ENCODE measurements around the gene CCR2. TPM values are rescaled to one million over a fixed set of nuclear protein-coding genes. Genes with fewer than 3 reads are reported as not detected.
"Not testable (repeated sequence)": the region's sequence is repeated elsewhere in the genome, so short reads cannot be mapped to it uniquely, and the experiment has no call there.

The CCR2 gene
- total RNA-seq, 4 donors from 2014 or later: 1.7 to 4.8 (median 2.9) TPM

- no peaks in the 10 kb centered on the region for H3K27me3 ChIP-seq
- H3K36me3 ChIP-seq: no peaks in the 10 kb centered on the region
- H3K4me3 ChIP-seq: no peak overlapping the region
- DNase-seq (ENCODE audit: low spot score in 2 of 2): no peak
- TF ChIP-seq EP300 (IDR thresholded peaks at IDR 0.05): no peak
- no peak for TF ChIP-seq POLR2A (IDR thresholded peaks at IDR 0.05)
- no peak for TF ChIP-seq CTCF (IDR thresholded peaks at IDR 0.05)
- peak overlapping the region in 1 of 4 donors; percentile 30 for H3K27ac ChIP-seq
- H3K9me3 ChIP-seq: no peaks in the 10 kb centered on the region
- peaks cover 0 to 12% (median 6%) of the 10 kb centered on the region in 4 donors for H3K4me1 ChIP-seq
- 61% methylated on average over 6 of the region's 6 CpGs for WGBS, 2 donors
Measured at GRCh38 chr3:46383211-46383950, 29.5 kb downstream of the CCR2 start.

- Histone ChIP-seq H3K27ac (peak overlapping the region in 1 of 4 donors; percentile 30), H3K4me1 (peaks cover 0 to 12% (median 6%) of the 10 kb centered on the region in 4 donors), H3K9me3 (no peaks in the 10 kb centered on the region), H3K36me3 (no peaks in the 10 kb centered on the region), H3K27me3 (no peaks in the 10 kb centered on the region), H3K4me3 (no peak overlapping the region)
- TF ChIP-seq CTCF (IDR thresholded peaks at IDR 0.05) (no peak), EP300 (IDR thresholded peaks at IDR 0.05) (no peak), POLR2A (IDR thresholded peaks at IDR 0.05) (no peak)
- DNase-seq (ENCODE audit: low spot score in 2 of 2): no peak
- 59 to 67% methylated on average over 5 of the region's 5 CpGs for WGBS, 2 donors
Measured at GRCh38 chr3:46383951-46384330, 30.0 kb downstream of the CCR2 start.

GRCh38 chr3:46386205-46386604 is 32.3 kb downstream of the CCR2 start:
- TF ChIP-seq CTCF (IDR thresholded peaks at IDR 0.05) (no peak), POLR2A (IDR thresholded peaks at IDR 0.05) (no peak), EP300 (IDR thresholded peaks at IDR 0.05) (no peak)
- DNase-seq (ENCODE audit: low spot score in 2 of 2): no peak
- peaks cover 0 to 5% (median 2%) of the 10 kb centered on the region in 4 donors for H3K4me1 ChIP-seq
- H3K4me3 ChIP-seq: no peak overlapping the region
- H3K27me3 ChIP-seq: no peaks in the 10 kb centered on the region
- 50 to 63% methylated on average over 4 of the region's 4 CpGs for WGBS, 2 donors
- H3K36me3 ChIP-seq: no peaks in the 10 kb centered on the region
- H3K9me3 ChIP-seq: no peaks in the 10 kb centered on the region
- no peak overlapping the region for H3K27ac ChIP-seq

- H3K4me3 ChIP-seq; H3K9me3 ChIP-seq; H3K36me3 ChIP-seq; H3K27ac ChIP-seq; H3K27me3 ChIP-seq; DNase-seq (ENCODE audit: low spot score in 2 of 2); H3K4me1 ChIP-seq: not testable (repeated sequence)
- 77 to 88% methylated on average over 4 of the region's 4 CpGs for WGBS, 2 donors
Measured at GRCh38 chr3:46388847-46389246, 34.9 kb downstream of the CCR2 start.

GRCh38 chr3:46389306-46389705 is 35.4 kb downstream of the CCR2 start:
- Histone ChIP-seq H3K27ac (no peak overlapping the region), H3K27me3 (no peaks in the 10 kb centered on the region), H3K9me3 (no peaks in the 10 kb centered on the region), H3K4me3 (no peak overlapping the region), H3K36me3 (no peaks in the 10 kb centered on the region), H3K4me1 (no peaks in the 10 kb centered on the region)
- 77 to 83% methylated on average over 6 of the region's 6 CpGs for WGBS, 2 donors
- TF ChIP-seq POLR2A (IDR thresholded peaks at IDR 0.05) (no peak), EP300 (IDR thresholded peaks at IDR 0.05) (no peak), CTCF (IDR thresholded peaks at IDR 0.05) (no peak)
- DNase-seq (ENCODE audit: low spot score in 2 of 2): no peak

- WGBS, 2 donors: 73 to 78% methylated on average over 5 of the region's 5 CpGs
- not testable (repeated sequence) for H3K9me3 ChIP-seq; DNase-seq (ENCODE audit: low spot score in 2 of 2); H3K4me1 ChIP-seq; H3K4me3 ChIP-seq; H3K36me3 ChIP-seq; H3K27ac ChIP-seq; H3K27me3 ChIP-seq
Measured at GRCh38 chr3:46391526-46391925, 37.6 kb downstream of the CCR2 start.
